GM13977 (cell line): ENCODE data around the gene PCDH9.

Experiments
- DNase-seq: peaks from one replicate; pipeline ENCODE4 v3.0.0; 2012; ENCODE audit warnings: low spot score
- CTCF ChIP-seq: IDR thresholded peaks from 2 replicates; pipeline ENCODE4 v1.5.1; 2012; ENCODE audit warnings: mild to moderate bottlenecking, control low read depth; ENCODE audit not compliant: insufficient read depth; ENCODE audit errors: extremely low read depth, missing control alignments
- in situ Hi-C: fragments of 300-500 bp; cut with MboI; formaldehyde crosslinking; loops from one replicate; pipeline ENCODE4 v1.12.0; 2022; ENCODE audit warnings: low sequenced_read_pairs, low pct_unique_long_range_greater_than_20kb, mixed read lengths, inconsistent platforms; ENCODE audit not compliant: unreplicated experiment

PCDH9 gene

GRCh38 chr13:66520511-66521355, 709.4 kb downstream of the PCDH9 start:
- no peak for TF ChIP-seq CTCF
- in situ Hi-C loops = no loop called here

GRCh38 chr13:66519259-66519658, 710.9 kb downstream of the PCDH9 start:
- in situ Hi-C loops = no loop called here
- no peak for TF ChIP-seq CTCF
- no peak for DNase-seq

More at GRCh38 chr13:66520511-66521355, 709.4 kb downstream of the PCDH9 start:
- DNase-seq = no peak

GRCh38 chr13:66518068-66518467, 712.1 kb downstream of the PCDH9 start:
- no peak for TF ChIP-seq CTCF
- DNase-seq = no peak
- in situ Hi-C loops = no loop called here

- no peak for TF ChIP-seq CTCF
- in situ Hi-C loops = no loop called here
- no peak for DNase-seq
Measured at GRCh38 chr13:66513728-66514127, 716.4 kb downstream of the PCDH9 start.

GRCh38 chr13:66509175-66509574, 721.0 kb downstream of the PCDH9 start:
- no peak for TF ChIP-seq CTCF
- in situ Hi-C loops = no loop called here
- DNase-seq = no peak

- no peak for DNase-seq
- no peak for TF ChIP-seq CTCF
- in situ Hi-C loops = no loop called here
Measured at GRCh38 chr13:66508153-66508909, 721.8 kb downstream of the PCDH9 start.
